H9 (cell line): ENCODE measurements around the gene ZNF212. TPM values are rescaled to one million over a fixed set of nuclear protein-coding genes. Genes with fewer than 3 reads are reported as not detected.

ENCODE experiments used
- DNase-seq: peaks from one replicate; pipeline ENCODE4 v3.0.0-alpha.2; 2017
- H2AFZ ChIP-seq: one replicate; pipeline ENCODE4 v1.6.1; 2013; ENCODE audit warnings: mild to moderate bottlenecking, low read length, control low read depth, moderate library complexity
- H2AK5ac ChIP-seq: 2 replicates; pipeline ENCODE4 v1.6.1; 2013; ENCODE audit warnings: low read length, control low read depth, mixed read lengths; ENCODE audit not compliant: insufficient read length
- H2BK120ac ChIP-seq: one replicate; pipeline ENCODE4 v1.6.1; 2013; ENCODE audit warnings: low read depth, mild to moderate bottlenecking, low read length, control low read depth, inconsistent platforms; ENCODE audit not compliant: poor library complexity, severe bottlenecking
- H2BK12ac ChIP-seq: 2 replicates; pipeline ENCODE4 v1.6.1; 2013; ENCODE audit warnings: low read length, control low read depth, mixed read lengths, low read depth; ENCODE audit not compliant: insufficient read length
- H2BK15ac ChIP-seq: 2 replicates; pipeline ENCODE4 v1.6.1; 2013; ENCODE audit warnings: low read depth, low read length, control low read depth
- H2BK20ac ChIP-seq: one replicate; pipeline ENCODE4 v1.6.1; 2013; ENCODE audit warnings: low read depth, mild to moderate bottlenecking, low read length, control low read depth, inconsistent platforms; ENCODE audit not compliant: poor library complexity, severe bottlenecking
- H2BK5ac ChIP-seq: 2 replicates; pipeline ENCODE4 v1.6.1; 2013; ENCODE audit warnings: low read length, control low read depth, mixed read lengths; ENCODE audit not compliant: insufficient read length
- H3K14ac ChIP-seq: 2 replicates; pipeline ENCODE4 v1.6.1; 2013; ENCODE audit warnings: low read length, control low read depth; ENCODE audit not compliant: insufficient read depth
- H3K18ac ChIP-seq: 2 replicates; pipeline ENCODE4 v1.6.1; 2013; ENCODE audit warnings: low read depth, mild to moderate bottlenecking, mixed read lengths, low read length, control low read depth; ENCODE audit not compliant: insufficient read length
- H3K23ac ChIP-seq: 2 replicates; pipeline ENCODE4 v1.6.1; 2013; ENCODE audit warnings: low read length, control low read depth, mixed read lengths, low read depth; ENCODE audit not compliant: insufficient read length
- H3K23me2 ChIP-seq: 2 replicates; pipeline ENCODE4 v1.6.1; 2013; ENCODE audit warnings: low read depth, mild to moderate bottlenecking, mixed read lengths, low read length, control low read depth; ENCODE audit not compliant: insufficient read length, poor library complexity, severe bottlenecking
- H3K27ac ChIP-seq: 2 replicates; pipeline ENCODE4 v1.5.1; 2013; ENCODE audit warnings: low read length, control low read depth, mixed read lengths, low read depth; ENCODE audit not compliant: insufficient read length
- H3K27me3 ChIP-seq: 2 replicates; pipeline ENCODE4 v1.6.1; 2013; ENCODE audit warnings: low read length, control low read depth, inconsistent platforms; ENCODE audit not compliant: insufficient read depth
- H3K4ac ChIP-seq: 2 replicates; pipeline ENCODE4 v1.6.1; 2013; ENCODE audit warnings: low read depth, mild to moderate bottlenecking, control low read depth, inconsistent platforms, low read length, moderate library complexity
- H3K4me1 ChIP-seq: 2 replicates; pipeline ENCODE4 v1.6.1; 2013; ENCODE audit warnings: low read length, control low read depth, inconsistent platforms; ENCODE audit not compliant: insufficient read depth
- H3K4me2 ChIP-seq: 2 replicates; pipeline ENCODE4 v1.6.1; 2013; ENCODE audit warnings: low read length, control low read depth, mixed read lengths; ENCODE audit not compliant: insufficient read length, insufficient read depth
- H3K56ac ChIP-seq: 2 replicates; pipeline ENCODE4 v1.6.1; 2013; ENCODE audit warnings: low read depth, mild to moderate bottlenecking, mixed read lengths, low read length, control low read depth; ENCODE audit not compliant: insufficient read length
- H3K79me1 ChIP-seq: 2 replicates; pipeline ENCODE4 v1.6.1; 2013; ENCODE audit warnings: low read depth, mild to moderate bottlenecking, moderate library complexity, low read length, control low read depth, inconsistent platforms; ENCODE audit not compliant: insufficient read depth, poor library complexity, severe bottlenecking
- H3K79me2 ChIP-seq: 2 replicates; pipeline ENCODE4 v1.6.1; 2013; ENCODE audit warnings: low read length, control low read depth, inconsistent platforms; ENCODE audit not compliant: insufficient read depth
- H3K9ac ChIP-seq: 2 replicates; pipeline ENCODE4 v1.6.1; 2013; ENCODE audit warnings: low read length, control low read depth, mixed read lengths; ENCODE audit not compliant: insufficient read length; ENCODE audit errors: extremely low read depth
- H3K9me3 ChIP-seq: one replicate; pipeline ENCODE4 v1.6.1; 2013; ENCODE audit warnings: low read depth, low read length, inconsistent platforms; ENCODE audit not compliant: control insufficient read depth
- H3T11ph ChIP-seq: one replicate; pipeline ENCODE4 v1.6.1; 2013; ENCODE audit warnings: mild to moderate bottlenecking, low read length, control low read depth, inconsistent platforms
- H4K20me1 ChIP-seq: one replicate; pipeline ENCODE4 v1.6.1; 2013; ENCODE audit not compliant: control insufficient read depth, insufficient read length, insufficient read depth
- H4K5ac ChIP-seq: 2 replicates; pipeline ENCODE4 v1.6.1; 2013; ENCODE audit warnings: low read depth, mild to moderate bottlenecking, mixed read lengths, low read length, control low read depth; ENCODE audit not compliant: insufficient read length
- H4K8ac ChIP-seq: replicated peaks from 2 replicates; pipeline ENCODE4 v1.6.1; 2013; ENCODE audit warnings: low read length, control low read depth, mixed read lengths, low read depth; ENCODE audit not compliant: insufficient read length
- H4K91ac ChIP-seq: 2 replicates; pipeline ENCODE4 v1.6.1; 2013; ENCODE audit warnings: low read depth, mild to moderate bottlenecking, moderate library complexity, mixed read lengths, low read length, control low read depth; ENCODE audit not compliant: insufficient read length
- H3K27ac Mint-ChIP-seq, 3 experiments: 2 replicates in 2 of 3; 3 replicates in 1 of 3; pipeline ENCODE4 v1.8.0; 2020 to 2021; ENCODE audit warnings: mixed read lengths in 3 of 3, mild to moderate bottlenecking in 1 of 3, moderate library complexity in 1 of 3
- H3K27me3 Mint-ChIP-seq: 2 replicates; pipeline ENCODE4 v1.8.0; 2021; ENCODE audit warnings: low read depth, mild to moderate bottlenecking, moderate library complexity, mixed read lengths
- H3K36me3 Mint-ChIP-seq, 3 experiments: 2 replicates in 2 of 3; 3 replicates in 1 of 3; pipeline ENCODE4 v1.8.0; 2020 to 2021; ENCODE audit warnings: low read depth in 3 of 3, mixed read lengths in 3 of 3; ENCODE audit not compliant: insufficient read depth in 1 of 3
- H3K4me1 Mint-ChIP-seq, 2 experiments: 2 replicates each; pipeline ENCODE4 v1.8.0; 2020; ENCODE audit warnings: mixed read lengths in 2 of 2
- H3K4me3 Mint-ChIP-seq, 2 experiments: 2 replicates in 1 of 2; 3 replicates in 1 of 2; pipeline ENCODE4 v1.8.0; 2020 to 2021; ENCODE audit warnings: mild to moderate bottlenecking in 2 of 2, mixed read lengths in 2 of 2, moderate library complexity in 1 of 2
- H3K9me3 Mint-ChIP-seq, 2 experiments: 2 replicates in 1 of 2; 3 replicates in 1 of 2; pipeline ENCODE4 v1.8.0; 2020; ENCODE audit warnings: mild to moderate bottlenecking in 2 of 2, mixed read lengths in 2 of 2, moderate library complexity in 1 of 2
- CTCF ChIP-seq: fragments of 200-600 bp; sonication (generic); conservative IDR thresholded peaks from 3 replicates; pipeline ENCODE4 v1.8.0; 2021; ENCODE audit warnings: antibody characterized with exemption, mild to moderate bottlenecking
- WGBS: extraction: QIAGEN DNeasy Blood & Tissue Kit; methylation state at CpG from one replicate; pipeline ENCODE4 v1.1.7; 2013; ENCODE audit warnings: missing lambda C conversion rate, low lambda C conversion rate, mixed read lengths; ENCODE audit not compliant: insufficient read length; ENCODE audit errors: extremely low coverage; 5-methylcytosine and 5-hydroxymethylcytosine counted together
- total RNA-seq: library from RNA; stranded (reverse); gene quantifications from 2 replicates; pipeline ENCODE4 v1.2.1, GENCODE V29; 2021

ZNF212 gene
- total RNA-seq, 1 experiment from 2014 or later = 21.1 TPM

GRCh38 chr7:149281508-149282330, 42.3 kb downstream of the ZNF212 start:
- Histone ChIP-seq H3K4me1 (no peaks in the 10 kb centered on the region; the same call in 1 of the 2 replicates), H4K91ac (no peak overlapping the region), H2BK12ac (no peak overlapping the region), H2BK20ac (no peak overlapping the region), H3K14ac (no peak overlapping the region), H3K4ac (no peak overlapping the region), H3K9ac (no peak overlapping the region), H3K9me3 (no peaks in the 10 kb centered on the region), H3K79me2 (no peaks in the 10 kb centered on the region), H3K27me3 (no peaks in the 10 kb centered on the region), H3K18ac (no peak overlapping the region), H3K56ac (no peak overlapping the region), H3K79me1 (no peaks in the 10 kb centered on the region), H4K8ac (no peak overlapping the region), H3K23ac (no peak overlapping the region), H4K20me1 (no peaks in the 10 kb centered on the region), H3K23me2 (peaks cover 10% of the 10 kb centered on the region), H2BK15ac (no peak overlapping the region), H3T11ph (no peak overlapping the region), H4K5ac (no peak overlapping the region), H3K4me2 (no peak overlapping the region), H2AFZ (no peak overlapping the region), H2AK5ac (no peak overlapping the region), H3K27ac (no peak overlapping the region), H2BK120ac (no peak overlapping the region), H2BK5ac (no peak overlapping the region)
- H3K36me3 Mint-ChIP-seq = peaks cover 18 to 40% (median 38%) of the 10 kb centered on the region in 3 experiments; a peak in 6 of 7 replicates
- no peak overlapping the region for H3K27ac Mint-ChIP-seq
- H3K27me3 Mint-ChIP-seq = peaks cover 14% of the 10 kb centered on the region
- H3K4me3 Mint-ChIP-seq = no peak overlapping the region
- H3K9me3 Mint-ChIP-seq = no peaks in the 10 kb centered on the region; a peak in 1 of 5 replicates
- no CpG with 5 or more reads among the region's 59 CpGs for WGBS
- no peak for DNase-seq
- H3K4me1 Mint-ChIP-seq = peaks cover 14 to 18% of the 10 kb centered on the region in 2 experiments
- no peak for TF ChIP-seq CTCF
